WERI-Rb-1 (cell line): ENCODE measurements around the gene FHOD3.

ENCODE experiments used
- DNase-seq: peaks from one replicate; pipeline ENCODE4 v3.0.0-alpha.2; 2020
- H3K27ac ChIP-seq: fragments of 250-450 bp; sonication (Bioruptor Pico); 2 replicates; pipeline ENCODE4 v1.5.1; 2020; ENCODE audit warnings: mild to moderate bottlenecking, moderate library complexity
- H3K27me3 ChIP-seq: fragments of 250-450 bp; sonication (Bioruptor Pico); 2 replicates; pipeline ENCODE4 v1.5.1; 2021; ENCODE audit warnings: mild to moderate bottlenecking, low read depth, moderate library complexity; ENCODE audit not compliant: insufficient read depth, severe bottlenecking
- H3K36me3 ChIP-seq: fragments of 250-450 bp; sonication (Bioruptor Pico); 2 replicates; pipeline ENCODE4 v1.5.1; 2020; ENCODE audit warnings: mild to moderate bottlenecking, moderate library complexity
- H3K4me3 ChIP-seq: 2 replicates; pipeline ENCODE4 v1.5.1; 2011; ENCODE audit warnings: low read depth, mild to moderate bottlenecking, control low read depth, low read length
- H3K9me3 ChIP-seq: fragments of 250-450 bp; sonication (Bioruptor Pico); 2 replicates; pipeline ENCODE4 v1.5.1; 2021; ENCODE audit warnings: mild to moderate bottlenecking, moderate library complexity; ENCODE audit not compliant: severe bottlenecking
- TF ChIP-seq, protein P1 (sequence below): IDR thresholded peaks from 2 replicates; pipeline ENCODE4 v1.5.1; 2011; ENCODE audit warnings: low read depth, mild to moderate bottlenecking, control low read depth, inconsistent platforms, low read length

The FHOD3 gene

DNA sequence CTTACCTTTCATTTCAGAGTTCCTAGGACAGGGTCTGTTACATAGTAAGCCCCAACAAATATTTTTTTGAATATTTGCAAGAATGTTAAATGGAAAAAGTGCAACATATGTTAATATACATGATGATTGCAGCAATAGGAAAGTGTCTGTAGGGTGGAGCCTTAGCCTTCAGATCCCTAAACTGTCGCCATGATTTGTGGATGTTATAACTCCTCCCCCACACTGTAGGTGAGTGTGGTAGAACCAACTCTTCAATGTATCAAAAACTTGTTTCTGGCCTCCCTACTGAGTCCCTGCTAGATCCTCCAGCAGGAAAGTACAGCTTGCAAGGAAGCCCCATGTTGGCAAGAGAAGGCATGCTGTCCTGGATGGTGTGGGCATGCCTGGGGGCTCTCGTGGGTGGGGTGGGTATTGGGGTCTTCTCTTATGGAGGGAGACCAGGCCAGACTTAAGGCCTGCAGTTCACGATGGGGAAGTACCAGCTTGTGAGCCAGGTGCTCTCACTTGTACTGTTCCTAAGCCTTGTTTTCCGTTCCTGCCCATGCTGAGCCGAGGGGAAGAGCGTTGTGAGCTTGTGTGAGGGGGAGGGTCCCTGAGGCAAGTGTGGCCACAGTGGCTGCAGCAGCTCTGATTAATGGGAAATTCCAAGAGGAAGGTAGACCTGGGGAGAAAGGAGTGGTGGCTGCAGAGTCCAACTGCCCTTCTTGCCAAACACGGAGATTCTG is 11.4 kb downstream of the FHOD3 start:
- Histone ChIP-seq H3K27me3 (no peaks in the 10 kb centered on the region), H3K27ac (peak overlapping the region; percentile 50), H3K36me3 (no peaks in the 10 kb centered on the region), H3K4me3 (no peak overlapping the region; the same call in 1 of the 2 replicates), H3K9me3 (no peaks in the 10 kb centered on the region)
- TF ChIP-seq, protein P1, sequence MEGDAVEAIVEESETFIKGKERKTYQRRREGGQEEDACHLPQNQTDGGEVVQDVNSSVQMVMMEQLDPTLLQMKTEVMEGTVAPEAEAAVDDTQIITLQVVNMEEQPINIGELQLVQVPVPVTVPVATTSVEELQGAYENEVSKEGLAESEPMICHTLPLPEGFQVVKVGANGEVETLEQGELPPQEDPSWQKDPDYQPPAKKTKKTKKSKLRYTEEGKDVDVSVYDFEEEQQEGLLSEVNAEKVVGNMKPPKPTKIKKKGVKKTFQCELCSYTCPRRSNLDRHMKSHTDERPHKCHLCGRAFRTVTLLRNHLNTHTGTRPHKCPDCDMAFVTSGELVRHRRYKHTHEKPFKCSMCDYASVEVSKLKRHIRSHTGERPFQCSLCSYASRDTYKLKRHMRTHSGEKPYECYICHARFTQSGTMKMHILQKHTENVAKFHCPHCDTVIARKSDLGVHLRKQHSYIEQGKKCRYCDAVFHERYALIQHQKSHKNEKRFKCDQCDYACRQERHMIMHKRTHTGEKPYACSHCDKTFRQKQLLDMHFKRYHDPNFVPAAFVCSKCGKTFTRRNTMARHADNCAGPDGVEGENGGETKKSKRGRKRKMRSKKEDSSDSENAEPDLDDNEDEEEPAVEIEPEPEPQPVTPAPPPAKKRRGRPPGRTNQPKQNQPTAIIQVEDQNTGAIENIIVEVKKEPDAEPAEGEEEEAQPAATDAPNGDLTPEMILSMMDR: no peak
- no peak for DNase-seq

- Histone ChIP-seq H3K27ac (peak overlapping the region; percentile 50), H3K36me3 (no peaks in the 10 kb centered on the region), H3K4me3 (no peak overlapping the region; the same call in none of the 2 replicates), H3K27me3 (no peaks in the 10 kb centered on the region), H3K9me3 (no peaks in the 10 kb centered on the region)
- peak; percentile 69 for DNase-seq
- TF ChIP-seq, protein P1: no peak
Measured at GRCh38 chr18:36309436-36310391, 12.2 kb downstream of the FHOD3 start.

GRCh38 chr18:36311026-36311570 is 13.6 kb downstream of the FHOD3 start:
- H3K36me3 ChIP-seq: no peaks in the 10 kb centered on the region
- H3K9me3 ChIP-seq: no peaks in the 10 kb centered on the region
- TF ChIP-seq, protein P1: no peak
- DNase-seq: peak; percentile 92
- no peaks in the 10 kb centered on the region for H3K27me3 ChIP-seq
- no peak overlapping the region for H3K4me3 ChIP-seq
- H3K27ac ChIP-seq: peak overlapping the region; percentile 48; the same call in 1 of the 2 replicates

GRCh38 chr18:36312806-36313395 is 15.4 kb downstream of the FHOD3 start:
- no peaks in the 10 kb centered on the region for H3K9me3 ChIP-seq
- DNase-seq: no peak
- H3K27ac ChIP-seq: no peak overlapping the region
- H3K4me3 ChIP-seq: no peak overlapping the region
- H3K36me3 ChIP-seq: no peaks in the 10 kb centered on the region
- no peaks in the 10 kb centered on the region for H3K27me3 ChIP-seq
- TF ChIP-seq, protein P1: no peak

DNA sequence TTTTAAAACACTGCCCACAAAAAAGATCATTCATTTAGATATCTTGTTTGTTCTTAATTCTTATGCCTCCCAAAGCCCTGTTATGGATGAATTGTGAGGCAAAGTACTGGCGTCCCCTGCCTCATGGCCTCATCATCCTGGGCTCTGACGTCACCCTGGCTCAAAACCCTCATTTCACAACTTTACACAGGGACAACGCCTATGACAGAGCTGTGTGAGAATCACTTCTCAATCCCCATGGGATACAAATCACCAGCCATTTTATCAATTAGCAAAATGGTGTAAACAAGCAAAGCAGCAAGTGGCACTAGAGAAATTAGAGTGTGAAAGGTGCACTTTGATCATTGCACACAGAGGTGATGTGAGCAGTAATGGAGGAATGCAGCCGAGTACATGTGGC is 16.6 kb downstream of the FHOD3 start:
- Histone ChIP-seq H3K4me3 (no peak overlapping the region), H3K27me3 (no peaks in the 10 kb centered on the region), H3K27ac (no peak overlapping the region), H3K36me3 (no peaks in the 10 kb centered on the region), H3K9me3 (peaks cover 3% of the 10 kb centered on the region)
- TF ChIP-seq, protein P1: no peak
- DNase-seq: no peak
